NCI-H1105 (cell line): ENCODE results near the gene FAM118B.
"Not testable (repeated sequence)": the region's sequence is repeated elsewhere in the genome, so short reads cannot be mapped to it uniquely, and the experiment has no call there.

Source experiments
- DNase-seq: peaks from one replicate; lab custom pipeline; 2025; lab: John Stamatoyannopoulos, UW

FAM118B gene

DNA sequence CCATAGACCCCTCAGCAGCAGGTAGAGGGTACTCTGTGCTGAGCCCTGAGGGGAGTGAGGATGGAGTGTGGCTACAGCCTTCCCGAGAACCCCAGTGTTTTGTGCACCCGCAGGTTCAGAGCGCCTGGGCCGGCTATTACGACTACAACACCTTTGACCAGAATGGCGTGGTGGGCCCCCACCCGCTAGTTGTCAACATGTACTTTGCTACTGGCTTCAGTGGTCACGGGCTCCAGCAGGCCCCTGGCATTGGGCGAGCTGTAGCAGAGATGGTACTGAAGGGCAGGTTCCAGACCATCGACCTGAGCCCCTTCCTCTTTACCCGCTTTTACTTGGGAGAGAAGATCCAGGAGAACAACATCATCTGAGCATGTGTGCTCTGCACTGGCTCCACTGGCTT lies 65.7 kb downstream of the FAM118B start:
- no peak for DNase-seq

DNA sequence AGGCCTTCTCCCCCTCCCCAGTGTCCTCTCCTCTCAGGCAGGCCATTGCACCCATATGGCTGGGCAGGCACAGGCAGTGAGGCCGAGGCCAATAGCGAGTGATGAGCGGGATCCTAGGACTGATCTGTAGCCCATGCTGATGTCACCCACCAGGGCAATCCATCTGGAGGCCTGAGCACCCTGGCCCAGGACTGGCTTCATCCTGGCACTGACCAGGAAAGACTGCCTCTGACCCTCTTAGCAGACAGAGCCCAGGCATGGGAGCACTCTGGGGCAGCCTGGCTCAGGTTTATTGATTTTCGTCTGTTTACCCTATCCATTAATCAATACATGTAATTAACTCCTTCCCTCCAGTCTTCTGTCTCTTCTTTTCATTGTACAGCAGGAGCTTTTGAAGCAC lies 66.2 kb downstream of the FAM118B start:
- no peak for DNase-seq

DNA sequence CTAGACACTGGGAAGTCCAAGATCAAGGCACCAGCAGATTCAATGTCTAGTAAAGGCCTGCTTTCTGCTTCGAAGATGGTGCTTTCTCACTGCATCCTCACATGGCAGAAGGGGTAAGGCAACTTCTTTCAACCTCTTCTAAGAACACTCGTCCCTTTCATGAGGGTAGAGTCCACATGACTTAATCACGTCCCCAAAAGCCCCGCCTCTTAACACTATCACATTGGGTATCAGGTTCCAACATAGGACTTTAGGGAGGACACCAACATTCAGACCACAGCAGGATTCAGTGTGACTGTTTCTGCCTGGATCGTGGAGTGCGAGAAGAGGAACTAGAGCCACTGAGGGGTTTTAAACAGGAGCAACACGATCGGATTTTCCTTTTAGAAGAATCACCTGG lies 67.6 kb downstream of the FAM118B start:
- DNase-seq, result no peak

DNA sequence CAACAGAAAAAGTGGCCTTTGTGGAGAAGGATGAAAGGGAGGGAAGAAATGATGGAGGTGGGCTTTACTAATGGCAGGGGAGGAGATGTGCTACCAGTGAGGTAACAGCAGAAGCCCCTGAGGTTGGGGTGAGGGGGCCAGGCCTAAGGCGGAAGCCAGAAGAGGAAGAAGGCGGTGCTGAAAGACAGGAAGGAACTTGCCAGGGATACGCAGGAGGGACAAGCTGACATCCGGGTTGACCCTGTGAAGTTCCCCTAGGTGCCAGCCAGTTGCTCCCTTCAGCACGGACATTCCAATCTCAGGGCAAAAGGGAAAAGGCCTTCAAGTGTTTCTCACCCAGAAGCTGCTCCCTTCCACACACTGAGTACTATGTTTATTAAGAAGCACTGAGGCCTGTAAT lies 69.0 kb downstream of the FAM118B start:
- DNase-seq, result no peak

DNA sequence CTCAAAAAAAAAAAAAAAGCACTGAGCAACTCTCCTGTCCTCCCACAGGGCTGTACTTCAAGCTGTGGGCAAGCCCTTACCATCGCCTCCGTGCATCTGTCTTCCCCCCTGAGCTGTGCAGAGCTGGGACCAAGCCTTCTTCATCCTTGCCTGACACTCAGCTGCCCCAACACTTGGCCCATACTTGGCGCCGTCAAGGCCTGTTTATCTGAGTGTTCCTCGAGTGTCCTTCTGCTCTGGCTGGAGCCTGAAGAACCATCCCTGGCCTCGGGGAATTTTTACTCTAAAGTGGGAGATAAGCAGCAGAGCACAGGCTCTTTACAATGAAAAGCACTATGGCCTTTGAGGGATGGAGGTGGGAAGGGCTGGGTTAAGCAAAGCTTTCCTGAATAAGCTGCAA lies 69.7 kb downstream of the FAM118B start:
- DNase-seq, result no peak

DNA sequence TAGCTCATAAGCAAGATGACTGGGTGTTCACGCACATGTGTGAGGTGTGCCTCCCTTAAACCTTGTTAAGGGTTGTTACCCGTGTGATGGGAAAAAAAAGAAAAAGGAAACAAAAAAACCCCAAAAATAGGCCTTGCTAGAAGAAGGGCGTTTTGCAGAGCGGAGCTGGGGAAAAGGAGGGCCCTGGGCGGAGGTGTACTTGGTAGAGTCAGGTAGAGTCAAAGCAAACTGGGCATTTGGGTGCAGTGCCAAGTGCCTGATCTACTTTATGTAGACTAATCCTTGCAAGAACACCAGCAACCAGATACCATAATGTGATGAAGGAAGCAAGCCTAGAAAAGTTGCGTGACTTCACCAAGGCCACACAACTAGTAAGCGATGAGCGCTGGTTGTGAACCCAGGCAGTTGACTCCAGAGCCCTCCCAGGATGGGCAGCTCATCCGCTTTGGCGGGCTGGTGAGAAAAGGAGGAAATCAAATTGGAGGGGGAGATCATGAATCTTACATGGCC lies 70.1 kb downstream of the FAM118B start:
- no peak for DNase-seq

DNA sequence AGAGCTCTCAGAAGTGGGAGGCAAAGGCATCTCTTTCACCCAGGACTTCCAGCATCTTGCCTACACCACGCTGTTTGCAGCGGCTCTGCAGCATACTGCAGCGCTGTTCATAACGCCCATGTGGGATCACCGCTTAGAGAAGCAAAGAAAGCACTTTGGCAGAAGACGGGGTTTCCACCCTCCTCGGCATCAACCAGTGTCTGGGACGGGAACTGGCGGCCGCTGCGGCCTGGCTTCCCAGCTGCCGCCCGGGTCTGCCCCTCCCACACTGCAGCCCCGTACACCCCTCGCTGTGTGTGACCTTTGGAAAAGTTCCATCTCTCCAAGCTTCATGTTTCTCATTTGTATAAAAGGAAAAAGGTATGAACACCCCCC lies 70.8 kb downstream of the FAM118B start:
- peak; percentile 34 for DNase-seq

DNA sequence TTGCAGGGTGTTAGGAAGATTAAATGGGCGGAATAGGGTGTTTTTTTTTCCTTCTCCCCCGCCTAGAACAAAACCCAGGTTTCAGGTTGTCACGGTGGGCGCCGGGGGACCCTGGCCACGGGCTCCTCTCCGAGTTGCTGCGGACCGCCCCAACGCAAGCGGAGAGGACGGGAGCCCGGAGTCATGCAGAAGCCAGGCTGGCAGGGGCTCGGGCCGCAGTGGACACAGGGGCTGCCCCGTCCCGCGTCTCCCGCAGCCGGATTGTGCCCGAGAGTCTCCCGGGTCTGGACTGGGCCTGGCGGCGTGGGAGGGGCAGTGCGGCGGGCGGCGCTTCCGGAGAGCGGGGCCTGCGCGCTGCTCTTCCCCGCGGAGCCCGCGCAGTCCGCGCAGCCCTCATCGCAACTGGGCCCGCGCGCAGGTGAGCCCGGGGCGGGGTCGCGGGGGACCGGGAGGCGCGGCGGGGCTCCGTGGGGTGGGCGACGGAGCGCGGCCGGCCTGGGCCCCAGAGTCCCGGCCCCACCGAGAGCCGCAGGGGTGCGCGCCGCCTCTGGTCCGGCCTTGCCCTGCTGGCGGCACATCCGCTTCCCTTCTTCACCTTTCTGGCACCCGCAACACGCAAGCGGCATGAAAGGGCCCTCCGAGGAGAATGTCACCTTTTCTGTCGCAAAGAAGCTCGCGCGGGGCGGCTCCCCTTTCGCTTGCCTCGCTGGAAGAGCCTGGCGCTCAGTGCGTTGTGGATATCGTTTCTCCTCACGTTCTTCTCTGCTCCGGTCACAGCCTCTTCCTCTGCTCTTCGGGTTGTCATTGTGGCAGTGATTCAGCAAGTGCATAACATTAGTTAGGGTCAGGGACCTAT lies 71.4 kb downstream of the FAM118B start, which contains the start of gene TIRAP:
Gene TIRAP, plus strand, starts transcription at position 358 of the 856 bp plus-strand sequence. CDS start 7,802 bp downstream, outside the sequence.
- peak; percentile 60 for DNase-seq

DNA sequence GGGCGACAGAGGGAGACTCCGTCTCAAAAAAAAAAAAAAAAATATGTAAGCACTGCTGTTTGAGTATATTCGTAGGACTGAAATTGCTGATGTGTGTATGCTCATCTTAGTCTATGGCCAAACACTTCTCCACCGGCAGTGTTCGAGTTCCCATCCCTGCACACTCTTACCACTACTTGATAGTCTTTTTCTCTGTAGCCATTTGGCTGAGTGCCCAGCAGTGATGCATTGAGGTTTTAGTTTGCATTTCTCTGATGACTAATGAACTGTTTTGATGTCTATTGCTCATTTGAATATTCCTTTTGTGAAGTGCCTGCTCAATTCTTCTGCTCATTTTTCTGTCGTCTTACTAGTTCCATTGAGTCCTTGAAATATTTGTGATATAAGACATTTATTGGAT lies 73.2 kb downstream of the FAM118B start:
- peak; percentile 91 for DNase-seq

DNA sequence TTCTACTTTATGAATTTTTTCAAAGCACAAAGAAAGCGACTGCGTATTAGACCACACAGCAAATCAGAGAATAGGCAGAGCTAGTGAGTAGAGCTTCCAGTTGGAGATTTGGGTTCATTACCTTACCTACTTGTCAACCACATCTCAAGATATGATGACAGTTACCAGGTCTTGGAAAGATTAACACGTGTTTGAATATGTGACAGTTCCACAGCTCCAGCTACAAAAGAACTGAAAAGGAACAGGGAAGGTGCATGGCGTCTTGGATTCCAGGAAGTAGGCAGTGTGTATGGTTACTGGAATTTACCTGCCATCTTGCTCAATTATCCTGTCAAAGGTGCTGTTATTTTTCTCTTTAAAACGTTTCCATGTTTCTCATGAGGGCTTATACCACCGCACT lies 76.7 kb downstream of the FAM118B start:
- no peak for DNase-seq

DNA sequence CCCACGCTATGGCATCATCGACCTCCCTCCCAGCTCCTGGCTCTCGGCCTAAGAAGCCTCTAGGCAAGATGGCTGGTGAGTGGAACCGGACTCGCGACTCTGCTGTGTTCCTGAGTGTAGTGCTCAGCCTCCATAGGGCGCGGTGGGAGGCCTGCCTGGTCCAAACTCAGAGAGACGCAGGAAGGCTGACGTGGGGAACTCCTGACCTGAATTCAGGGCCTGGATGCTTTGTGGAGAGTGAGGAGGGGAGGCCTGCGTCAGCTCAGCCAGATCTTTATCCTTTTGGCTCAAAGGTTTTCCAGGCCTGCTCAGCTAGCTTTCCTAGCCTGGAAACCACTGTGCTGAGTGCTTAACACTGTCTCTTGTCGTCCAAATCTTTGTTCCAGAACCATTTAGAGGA lies 79.3 kb downstream of the FAM118B start:
- DNase-seq, result no peak

DNA sequence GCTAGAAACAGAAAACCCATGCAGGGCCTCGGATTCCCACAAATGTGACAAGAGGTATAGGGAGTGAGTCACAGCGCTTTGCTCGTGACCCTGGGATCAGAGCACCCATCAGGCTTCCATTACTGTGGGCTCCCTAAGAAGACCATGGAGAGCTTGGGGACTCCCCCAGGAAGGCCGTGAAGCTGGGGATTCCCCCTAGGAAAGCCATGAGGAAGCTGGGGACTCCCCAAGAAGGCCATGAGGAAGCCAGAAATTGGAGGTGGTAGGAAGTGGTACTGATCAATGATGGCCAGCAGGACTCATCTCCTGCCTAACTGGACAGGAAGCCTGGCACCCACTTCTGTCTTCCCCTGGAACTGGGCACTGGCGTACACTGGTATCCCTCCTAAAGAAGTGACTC lies 82.1 kb downstream of the FAM118B start:
- DNase-seq, result no peak

DNA sequence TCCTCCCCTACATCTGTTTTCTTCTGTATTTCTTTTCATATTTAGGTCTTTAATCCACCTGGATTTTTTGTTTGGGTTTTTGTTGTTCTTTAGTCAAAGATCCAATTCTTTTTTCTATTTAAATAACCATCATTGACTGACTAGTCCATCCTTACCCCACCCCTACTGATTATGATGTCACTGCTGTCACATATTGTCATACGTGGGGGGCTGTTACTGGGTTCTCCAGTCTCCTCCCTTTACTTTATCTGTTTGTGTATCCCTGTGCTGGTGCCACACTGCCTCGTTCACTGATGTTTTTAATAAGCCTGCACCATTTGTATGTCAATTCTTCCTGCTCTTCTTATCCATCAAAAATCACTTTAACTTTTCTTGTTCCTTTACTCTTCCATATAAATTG lies 85.4 kb downstream of the FAM118B start:
- DNase-seq, result no peak

DNA sequence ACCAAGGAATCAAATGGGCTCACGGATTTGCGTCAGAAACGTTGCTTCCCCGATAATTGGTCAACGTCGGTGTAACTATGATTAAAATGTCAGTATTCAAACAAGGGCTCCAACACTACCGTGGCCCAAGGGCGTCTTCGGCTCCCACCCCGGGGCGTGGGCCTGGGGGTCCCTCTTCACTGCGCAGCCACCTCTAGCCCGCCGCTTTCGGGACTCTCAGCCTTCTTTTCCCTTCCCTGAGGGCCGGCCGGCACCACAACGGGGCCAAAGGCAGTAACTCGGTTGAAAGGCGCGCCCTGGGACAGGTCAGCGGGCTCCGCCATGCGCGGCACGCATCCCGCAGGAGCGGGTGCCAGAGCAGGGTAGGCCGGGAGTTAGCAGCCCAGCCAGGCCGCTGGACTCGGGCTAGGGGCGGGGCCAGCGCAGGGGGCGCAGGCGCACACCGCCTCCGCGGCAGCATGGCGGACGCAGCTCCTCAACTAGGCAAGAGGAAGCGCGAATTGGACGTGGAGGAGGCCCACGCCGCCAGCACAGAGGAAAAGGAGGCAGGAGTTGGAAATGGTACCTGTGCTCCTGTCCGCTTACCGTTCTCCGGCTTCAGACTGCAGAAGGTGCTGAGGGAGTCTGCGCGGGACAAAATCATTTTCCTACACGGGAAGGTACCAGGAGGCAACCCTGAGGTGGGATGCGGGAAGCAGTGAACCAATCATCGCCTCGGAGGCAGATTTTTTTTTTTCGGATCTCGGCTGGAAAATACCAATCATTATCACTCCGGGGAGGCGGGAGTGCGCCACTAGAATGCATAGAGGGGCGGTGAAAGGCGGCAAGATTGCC lies 92.3 kb downstream of the FAM118B start, which contains the start of gene DCPS:
Gene DCPS, plus strand, starts transcription at position 438 of the 834 bp plus-strand sequence. Its CDS starts 21 bp downstream, at position 459.
- DNase-seq, result peak; percentile 93

DNA sequence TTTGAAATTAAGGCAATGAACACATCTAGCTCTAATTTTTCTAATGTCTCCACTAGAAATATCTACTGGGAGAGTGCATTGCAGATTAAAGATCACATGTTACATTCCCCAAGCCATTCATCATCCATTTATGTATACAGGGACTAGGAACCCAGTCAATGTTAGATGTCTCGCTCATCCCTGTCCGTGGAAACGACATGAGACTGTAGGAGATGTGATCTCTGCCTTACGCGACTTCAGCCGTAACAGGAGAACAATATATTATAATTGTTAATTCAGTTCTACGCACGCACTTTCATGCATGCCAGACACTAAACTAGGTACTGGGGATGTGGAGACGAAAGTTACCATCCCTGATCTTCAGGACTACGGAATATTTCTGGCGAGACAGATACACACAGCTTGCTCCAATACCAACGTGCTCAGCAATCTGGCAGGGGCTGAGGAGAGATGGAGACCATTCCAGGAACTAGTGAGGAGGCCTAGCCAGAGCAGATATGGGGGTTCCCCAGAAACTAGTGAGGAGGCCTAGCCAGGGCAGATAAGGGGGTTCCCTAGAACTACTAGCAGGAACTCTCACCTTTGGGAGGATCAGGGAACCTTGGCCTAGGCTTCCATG lies 93.0 kb downstream of the FAM118B start:
- no peak for DNase-seq

DNA sequence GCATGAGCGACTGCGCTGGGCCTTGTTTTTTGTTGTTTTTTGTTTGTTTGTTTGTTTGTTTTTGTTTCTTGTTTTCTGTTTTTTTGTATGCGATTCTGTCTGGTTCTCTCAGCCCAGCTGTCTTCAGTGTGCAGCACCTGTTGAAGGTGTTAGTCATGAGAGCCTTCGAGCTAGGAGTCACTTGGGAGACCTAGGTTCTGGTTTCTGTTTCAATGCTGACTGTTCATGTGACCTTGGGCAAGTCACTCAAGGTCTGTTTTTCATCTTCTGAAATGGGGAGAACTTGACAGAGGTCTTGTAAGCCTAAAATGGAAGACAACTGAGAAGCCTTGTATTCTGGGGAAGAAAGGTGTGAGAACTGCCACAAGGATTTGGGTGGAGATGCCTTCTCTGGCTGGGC lies 94.1 kb downstream of the FAM118B start:
- DNase-seq, result no peak

DNA sequence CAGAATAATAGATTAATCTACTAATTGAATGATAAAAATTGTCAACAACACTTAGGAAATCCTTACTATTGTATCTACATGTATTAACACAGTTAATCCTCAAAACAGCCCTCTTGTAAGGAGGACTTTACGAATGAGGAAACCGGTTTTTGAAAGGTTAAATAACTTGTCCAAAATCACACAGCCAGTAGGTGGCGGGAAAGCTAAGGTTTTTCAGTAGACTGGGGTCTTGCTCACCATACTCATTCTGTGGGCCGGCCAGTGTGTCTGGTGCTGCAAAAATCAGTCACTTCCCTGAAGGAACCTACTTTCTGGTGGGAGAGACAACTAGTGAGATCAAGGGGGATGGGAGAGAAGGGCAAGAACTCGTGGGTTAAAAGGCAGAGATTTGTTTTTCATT lies 96.1 kb downstream of the FAM118B start:
- DNase-seq, result no peak

DNA sequence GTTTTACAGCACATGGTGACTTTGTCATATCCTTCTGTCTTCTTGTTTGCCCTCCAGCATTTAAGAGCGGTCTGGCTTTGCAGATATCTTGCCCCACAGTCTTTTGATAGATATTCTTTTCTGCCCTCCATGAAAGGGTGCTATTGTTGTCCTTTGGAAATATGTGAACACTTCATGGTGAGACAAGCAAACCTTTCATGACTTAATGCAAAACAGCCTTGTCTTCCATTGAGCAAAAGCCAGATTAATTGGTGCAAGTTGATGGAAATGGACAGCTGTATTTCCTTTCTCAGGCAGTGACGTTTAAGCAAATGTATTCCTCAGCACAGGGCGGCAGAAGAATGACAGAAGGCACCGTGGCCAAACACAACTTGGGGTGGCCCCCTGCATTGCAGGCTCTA lies 96.7 kb downstream of the FAM118B start:
- DNase-seq, result no peak

DNA sequence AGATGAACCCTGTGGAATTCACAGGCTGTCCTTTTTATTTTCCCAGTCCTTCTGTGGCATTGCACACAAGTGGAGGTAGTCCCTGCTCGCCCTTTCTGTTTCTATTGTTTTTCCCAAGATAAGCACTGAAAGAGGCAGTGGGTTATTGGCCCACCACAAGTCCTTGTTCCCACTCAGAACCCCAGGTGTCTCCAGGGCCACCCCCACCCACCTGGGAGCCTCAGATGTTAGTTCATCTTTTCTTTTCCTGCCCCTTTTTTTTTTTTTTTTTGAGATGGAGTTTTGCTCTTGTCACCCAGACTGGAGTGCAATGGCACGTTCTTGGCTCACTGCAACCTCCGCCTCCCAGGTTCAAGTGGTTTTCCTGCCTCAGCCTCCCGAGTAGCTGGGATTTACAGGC lies 97.2 kb downstream of the FAM118B start:
- not testable (repeated sequence) for DNase-seq

DNA sequence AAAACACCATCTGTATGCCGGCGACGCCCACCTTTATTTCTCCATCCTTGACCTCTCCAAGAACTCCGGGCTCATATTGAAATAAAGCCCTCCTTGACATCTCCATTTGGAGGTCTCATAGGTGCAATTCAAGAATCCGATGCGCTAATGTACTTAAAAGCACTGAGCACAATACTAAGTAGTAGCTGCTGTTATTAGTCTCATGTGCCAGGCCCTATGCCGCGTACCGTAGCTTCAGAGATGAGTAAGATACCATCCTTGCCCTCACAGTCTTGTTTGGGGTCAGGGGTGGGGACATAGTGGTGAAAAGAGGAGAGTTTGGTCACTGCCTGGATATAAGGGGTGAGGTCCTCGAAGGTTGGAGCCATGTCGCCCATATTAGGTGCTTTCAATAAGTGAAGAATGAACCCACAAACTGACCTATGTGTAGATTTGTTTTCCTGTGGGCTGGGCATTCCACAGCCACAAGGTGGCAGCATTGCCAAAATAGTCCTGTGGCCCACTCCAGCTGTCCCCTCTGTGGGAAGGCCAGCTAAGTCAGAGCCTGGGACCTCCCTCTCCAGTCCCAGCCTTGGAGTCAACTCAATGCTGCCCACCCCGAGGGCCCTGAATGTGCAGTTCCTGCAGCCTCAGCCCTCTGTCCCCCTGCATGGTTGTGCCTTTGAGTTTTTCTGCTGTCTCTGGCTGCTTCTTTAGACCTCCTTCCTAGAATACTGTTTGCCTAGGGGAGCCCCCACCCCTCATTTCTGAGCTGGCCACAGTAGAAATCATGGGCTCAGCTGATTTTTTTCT lies 98.8 kb downstream of the FAM118B start:
- peak; percentile 70 for DNase-seq

DNA sequence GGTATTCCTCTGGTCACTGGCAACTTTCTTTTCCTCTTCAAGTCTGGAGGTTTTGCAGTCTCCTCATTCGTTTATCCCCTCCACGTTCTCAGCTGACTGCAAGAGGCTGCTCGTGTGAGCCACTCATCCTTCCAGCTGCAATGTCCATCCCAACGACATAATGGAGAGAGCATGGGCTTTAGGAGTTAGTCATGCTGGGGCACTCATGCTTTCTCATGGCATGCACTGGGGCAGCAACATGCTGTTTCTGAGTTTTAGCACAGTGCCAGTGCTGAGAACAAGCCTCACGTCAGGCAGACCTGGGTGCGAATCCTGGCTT lies 99.4 kb downstream of the FAM118B start:
- DNase-seq, result no peak
